Right forelimb (tissue), 1 donor: ENCODE data around the gene CERK.
"Not testable (repeated sequence)": the region's sequence is repeated elsewhere in the genome, so short reads cannot be mapped to it uniquely, and the experiment has no call there.

Source experiments
- DNase-seq: peaks from one replicate; pipeline ENCODE4 v3.0.0-alpha.2; 2018

The CERK gene

DNA sequence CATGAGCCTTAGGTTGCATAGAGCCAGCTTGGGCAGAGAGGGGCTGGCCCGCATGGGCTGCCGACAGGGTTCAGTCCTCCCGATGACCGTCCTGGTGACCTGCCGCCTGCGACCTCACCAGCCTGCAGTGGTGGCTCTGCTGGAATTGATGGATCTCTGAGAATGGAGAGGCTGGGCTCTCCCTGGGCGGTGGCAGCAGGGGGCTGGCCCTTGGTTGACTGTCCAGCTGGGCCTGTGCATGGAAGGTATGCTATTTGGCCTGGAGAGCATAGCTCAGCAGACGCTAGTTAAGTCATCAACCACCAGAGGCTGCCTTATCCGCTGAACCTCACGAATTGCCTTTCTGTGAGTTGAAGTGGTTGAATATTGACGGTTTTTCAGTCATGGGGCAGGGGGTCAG is 98.2 kb downstream of the CERK start:
- DNase-seq = no peak

DNA sequence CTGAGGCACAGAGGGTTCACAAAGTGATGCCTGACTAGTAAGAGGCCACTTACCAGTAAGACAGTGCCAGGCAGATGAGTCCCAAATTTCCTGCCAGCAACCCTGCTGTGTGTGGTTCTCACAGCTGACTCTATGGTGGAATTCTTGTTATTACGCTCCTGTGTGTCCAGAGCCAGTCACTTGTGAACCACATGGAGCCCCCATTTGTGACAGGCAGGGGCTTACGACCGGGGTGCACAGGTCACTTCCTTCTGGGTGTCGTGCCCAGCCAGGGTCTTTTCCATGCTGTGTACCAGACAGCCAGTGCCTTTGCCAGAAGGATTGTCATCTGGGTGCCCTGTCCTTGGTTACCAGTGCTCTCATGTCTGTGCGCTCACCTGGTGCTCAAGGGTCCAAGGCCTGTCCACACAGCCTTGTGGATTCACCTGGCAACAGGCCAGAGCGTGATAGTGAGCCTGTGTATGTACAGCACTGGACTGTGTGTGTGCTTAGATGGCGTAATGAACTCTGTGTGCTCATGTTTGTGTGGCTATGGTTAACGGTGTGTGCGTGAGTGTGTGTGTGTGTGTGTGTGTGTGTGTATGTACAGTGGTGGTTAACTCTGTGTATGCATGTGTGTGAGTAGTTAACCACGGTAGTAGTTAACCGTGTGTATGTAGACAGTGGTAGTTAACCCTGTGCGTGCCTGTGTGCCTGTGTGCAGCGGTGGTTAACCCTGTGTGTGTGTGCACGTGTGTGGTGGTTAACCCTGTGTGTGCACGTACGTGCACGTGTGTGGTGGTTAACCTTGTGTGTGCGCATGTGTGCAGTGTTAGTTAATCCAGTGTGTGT is 99.2 kb downstream of the CERK start:
- no peak for DNase-seq

DNA sequence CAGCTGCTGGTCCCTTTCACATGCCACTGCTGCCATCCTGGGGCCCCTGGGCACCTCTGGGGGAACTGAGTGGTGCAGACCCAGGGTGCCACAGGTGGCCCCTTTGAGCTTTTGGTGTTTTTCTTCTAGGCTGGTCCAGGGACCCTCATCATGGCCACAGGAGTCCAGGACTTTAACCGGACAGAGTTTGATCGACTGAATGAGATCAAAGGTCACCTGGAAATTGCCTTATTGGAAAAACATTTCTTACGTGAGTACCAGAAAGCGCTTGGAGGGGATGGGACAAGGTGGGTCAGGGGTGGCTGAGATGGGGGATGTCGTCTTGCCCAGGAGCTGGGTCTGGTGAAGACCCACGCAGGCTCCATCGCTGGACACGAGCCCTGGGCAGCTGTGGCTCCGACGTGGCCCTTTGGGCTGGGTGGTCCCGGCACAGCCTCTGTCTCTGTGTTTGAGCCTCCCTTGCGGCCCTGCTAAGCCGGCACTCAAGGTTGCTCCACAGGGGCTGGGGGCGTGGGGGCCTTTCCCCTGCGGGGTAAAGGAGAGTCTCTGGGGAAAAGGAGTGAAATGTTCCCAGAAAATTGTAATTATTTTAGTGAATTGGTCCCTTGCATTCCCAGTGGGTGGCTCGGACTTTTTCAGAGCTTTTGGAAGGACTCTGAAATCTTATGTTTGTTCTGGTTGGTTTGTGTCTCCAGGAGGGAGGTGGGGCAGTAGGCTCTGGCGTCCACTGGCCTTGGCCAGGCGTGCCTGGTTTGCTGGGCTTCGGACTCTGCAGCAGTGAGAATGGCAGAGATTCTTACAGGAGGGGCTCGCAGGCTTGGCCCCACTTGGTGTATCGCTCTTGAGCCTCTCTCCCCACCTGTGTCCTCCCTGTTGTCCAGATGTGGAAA is 100.1 kb downstream of the CERK start:
- DNase-seq = no peak

DNA sequence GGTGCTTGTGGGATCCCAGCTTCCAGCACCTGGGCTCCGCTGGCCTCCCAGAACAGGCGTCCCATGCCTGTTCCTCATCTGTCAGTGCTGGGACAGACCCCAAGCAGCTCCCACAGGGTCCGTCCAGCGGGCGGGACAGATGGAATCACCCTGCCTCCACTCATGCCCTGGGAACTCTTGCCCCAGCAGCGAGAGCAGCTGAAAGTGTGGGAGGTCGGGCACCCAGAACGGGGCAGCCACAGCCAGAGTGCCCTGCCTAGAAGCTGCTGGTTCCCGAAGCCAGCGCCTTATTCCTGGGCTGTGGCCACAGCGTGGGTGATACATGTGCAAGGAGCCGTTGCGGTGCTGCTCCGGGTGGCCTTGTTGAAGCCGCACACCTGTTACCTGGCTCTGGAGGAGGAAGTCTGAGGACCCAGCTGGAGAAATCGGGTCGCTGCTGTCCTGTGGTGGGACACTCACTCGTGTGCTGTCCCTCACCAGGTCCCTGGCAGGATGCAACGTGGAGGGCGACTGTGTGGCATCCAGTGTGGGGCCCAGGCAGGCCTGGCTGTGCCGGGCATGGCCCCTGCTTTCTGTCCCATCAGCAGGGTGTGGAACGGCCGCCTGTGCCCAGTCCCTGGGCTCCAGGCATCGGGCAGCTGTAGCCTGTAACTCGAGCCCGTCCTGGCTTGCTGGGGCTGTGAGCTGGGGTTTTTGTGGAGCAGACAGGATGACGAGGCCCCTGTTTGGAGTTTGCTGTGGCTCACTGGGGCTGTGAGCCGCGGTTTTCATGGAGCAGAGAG is 101.6 kb downstream of the CERK start:
- no peak for DNase-seq

DNA sequence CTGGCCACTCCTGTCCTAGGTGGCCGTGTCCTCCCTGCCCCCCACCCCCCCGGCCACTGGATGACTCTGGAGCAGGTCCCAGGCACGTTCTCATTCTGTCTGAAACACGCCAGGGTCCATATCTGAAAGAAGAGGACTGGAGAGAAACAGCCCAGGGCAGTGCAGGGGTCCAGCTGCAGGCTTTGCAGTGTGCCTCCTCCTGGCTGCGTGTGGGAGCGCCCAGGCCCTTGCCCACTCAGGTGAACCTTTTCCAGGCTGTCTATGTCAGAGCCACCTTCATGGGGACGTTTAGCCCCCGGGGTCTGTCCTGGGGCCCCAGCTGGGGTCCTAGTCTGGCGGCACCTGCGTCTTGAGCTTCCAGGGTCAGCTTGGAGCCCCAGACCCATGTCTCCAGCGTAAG is 102.3 kb downstream of the CERK start:
- no peak for DNase-seq

DNA sequence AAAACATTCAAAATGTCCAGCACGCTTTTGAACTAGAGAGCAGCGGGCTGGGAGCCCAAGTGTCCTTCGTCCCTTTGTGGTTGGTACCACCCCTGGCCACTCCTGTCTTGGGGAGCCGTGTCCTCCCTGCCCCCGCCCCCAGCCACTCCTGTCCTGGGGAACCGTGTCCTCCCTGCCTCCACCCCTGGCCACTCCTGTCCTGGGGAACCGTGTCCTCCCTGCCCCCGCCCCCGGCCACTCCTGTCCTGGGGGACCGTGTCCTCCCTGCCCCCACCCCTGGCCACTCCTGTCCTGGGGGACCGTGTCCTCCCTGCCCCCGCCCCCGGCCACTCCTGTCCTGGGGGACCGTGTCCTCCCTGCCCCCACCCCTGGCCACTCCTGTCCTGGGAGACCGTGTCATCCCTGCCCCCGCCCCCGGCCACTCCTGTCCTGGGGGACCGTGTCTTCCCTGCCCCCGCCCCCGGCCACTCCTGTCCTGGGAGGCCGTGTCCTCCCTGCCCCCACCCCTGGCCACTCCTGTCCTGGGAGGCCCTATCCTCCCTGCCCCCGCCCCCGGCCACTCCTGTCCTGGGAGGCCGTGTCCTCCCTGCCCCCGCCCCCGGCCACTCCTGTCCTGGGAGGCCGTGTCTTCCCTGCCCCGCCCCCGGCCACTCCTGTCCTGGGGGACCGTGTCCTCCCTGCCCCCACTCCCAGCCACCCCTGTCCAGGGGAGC is 102.9 kb downstream of the CERK start:
- DNase-seq = not testable (repeated sequence)
